ENCODE results near the gene ADAM33. TPM values are rescaled to one million over a fixed set of nuclear protein-coding genes. Genes with fewer than 3 reads are reported as not detected.

Gene ADAM33
- polyA plus RNA-seq, 3 donors: 6.3 to 13.3 (median 11.3) TPM

DNA sequence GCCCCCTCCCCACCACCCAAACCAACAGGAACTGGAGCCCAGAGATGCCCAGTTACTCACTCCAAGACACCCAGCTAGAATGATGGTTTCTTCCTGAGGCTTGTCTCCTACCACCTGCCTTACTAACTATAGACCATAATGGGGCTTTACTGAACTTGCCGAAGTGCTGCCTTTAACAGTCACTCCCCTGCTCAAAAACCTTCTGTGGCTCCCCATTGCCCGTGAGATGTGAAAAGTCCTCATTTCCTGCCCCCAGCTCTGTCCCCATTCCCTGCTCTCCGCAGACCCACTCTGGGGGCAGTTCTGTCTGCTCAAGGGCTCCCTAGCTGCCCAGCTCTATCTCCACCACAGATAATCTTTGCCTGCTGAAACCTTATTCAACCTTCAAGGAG is 25.7 kb upstream of the ADAM33 start:
- DNase-seq: no peak

DNA sequence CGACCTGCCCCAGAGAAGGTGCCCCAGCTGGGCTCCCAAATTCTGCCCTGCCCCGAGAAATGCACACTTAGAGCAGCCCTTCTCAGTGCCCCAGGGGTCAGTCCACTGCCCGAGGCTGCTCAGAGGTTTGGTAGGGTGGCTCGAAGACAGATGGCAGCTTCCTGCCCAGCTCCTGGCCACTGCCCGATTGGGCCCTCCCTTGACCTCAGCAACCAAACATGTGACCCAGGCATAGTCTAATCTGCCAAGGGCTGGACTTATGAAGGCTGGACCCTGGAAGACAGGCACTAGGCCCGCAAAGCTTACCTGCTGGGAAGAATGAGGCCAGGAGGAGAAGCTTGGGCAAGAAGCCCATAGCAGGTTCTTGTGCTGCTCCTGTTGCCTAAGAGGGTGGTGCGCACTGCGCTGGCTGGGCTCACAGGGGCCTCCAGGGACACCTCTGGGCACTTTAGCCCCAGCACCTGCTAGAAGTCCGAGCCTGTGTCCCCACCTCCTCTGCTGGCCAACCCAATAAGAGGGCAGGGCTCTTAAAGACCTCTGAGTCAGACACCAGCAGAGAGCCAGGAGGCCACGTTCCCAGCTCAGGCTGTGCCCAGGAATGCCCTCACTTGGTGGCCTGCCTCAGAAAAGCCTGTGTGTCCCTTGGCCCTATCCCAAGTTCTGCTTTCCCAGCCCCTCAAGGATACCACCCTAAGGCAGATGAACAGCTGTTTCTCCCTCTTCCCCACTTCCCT is 25.1 kb upstream of the ADAM33 start:
- DNase-seq: no peak

DNA sequence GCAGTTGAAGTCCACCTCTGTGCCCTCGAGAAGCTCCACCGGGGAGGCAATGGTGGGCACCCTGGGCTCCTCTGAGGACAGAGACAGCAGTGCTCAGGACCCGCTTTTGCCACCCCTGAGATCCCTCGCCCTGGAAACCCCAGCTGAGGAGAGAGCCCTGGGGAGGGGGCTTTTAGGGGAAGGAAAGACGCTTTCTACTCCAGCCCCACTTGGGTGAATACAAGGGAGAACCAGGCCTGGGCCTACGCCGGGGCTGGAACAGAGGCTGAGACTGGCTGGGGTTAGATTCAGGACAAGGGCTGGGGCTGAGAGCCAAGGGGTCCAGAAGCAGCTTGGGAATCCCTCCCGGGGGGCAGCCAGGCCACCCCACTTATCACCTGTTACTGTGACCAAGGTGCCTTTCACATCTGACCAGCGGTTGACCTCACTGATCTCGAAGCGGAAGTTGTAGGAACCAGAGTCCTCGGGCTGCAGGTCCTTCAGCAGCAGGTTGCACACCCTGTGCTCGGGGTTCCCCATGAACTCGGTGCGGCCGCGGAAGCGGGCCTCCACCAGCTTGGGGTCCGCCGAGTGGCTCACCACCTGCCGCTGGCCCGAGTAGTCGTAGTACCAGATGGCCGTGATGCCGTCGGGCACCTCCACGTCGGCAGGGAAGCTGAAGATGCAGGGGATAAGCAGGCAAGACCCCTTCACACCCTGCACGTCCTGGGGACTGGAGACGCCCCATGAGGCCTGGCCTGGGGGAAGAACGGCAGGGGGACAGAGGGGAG is 24.3 kb upstream of the ADAM33 start:
- no peak for DNase-seq

DNA sequence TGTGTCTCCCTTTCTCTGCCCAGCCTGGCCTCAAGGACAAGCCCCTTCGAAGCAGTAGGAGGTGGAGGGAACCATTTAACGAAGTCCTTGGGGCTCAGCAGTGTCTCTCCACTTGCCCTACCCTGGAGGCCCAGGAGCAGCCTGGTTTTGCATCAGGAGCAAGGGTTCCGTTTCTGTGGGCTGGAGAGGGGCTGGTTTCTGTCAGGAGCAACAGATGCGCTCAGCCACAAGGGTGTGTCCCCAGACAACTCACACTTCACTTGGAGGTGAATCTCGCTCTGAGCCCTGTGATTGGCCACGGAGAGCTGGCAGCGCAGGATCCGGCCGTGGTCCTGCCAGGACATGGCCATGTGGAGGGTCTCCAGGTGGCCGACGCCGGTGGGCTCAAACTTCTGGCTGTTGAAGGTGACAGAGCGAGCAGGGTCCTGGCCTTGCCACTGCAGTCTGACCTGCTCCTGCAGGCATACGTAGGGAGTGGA is 23.7 kb upstream of the ADAM33 start:
- DNase-seq: no peak

DNA sequence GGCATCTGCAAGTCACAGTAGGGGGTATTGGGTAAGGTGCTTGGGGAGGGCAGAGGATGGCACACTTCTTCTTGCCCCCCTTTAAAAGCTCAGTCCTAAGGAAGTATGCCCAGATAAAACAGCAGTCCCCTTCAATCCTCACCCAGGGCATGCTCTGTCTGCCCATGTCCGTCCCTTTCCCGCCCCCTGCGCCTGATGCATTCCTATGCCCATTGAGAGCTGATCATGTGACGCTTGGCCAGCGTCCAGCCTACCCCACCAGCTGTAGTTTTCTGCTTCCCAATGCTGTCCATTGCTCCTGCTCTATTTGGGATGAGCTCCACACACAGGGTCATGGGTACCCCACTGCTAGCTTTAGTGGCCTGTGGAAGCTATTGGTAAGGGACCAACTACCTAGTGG is 22.3 kb upstream of the ADAM33 start:
- no peak for DNase-seq

DNA sequence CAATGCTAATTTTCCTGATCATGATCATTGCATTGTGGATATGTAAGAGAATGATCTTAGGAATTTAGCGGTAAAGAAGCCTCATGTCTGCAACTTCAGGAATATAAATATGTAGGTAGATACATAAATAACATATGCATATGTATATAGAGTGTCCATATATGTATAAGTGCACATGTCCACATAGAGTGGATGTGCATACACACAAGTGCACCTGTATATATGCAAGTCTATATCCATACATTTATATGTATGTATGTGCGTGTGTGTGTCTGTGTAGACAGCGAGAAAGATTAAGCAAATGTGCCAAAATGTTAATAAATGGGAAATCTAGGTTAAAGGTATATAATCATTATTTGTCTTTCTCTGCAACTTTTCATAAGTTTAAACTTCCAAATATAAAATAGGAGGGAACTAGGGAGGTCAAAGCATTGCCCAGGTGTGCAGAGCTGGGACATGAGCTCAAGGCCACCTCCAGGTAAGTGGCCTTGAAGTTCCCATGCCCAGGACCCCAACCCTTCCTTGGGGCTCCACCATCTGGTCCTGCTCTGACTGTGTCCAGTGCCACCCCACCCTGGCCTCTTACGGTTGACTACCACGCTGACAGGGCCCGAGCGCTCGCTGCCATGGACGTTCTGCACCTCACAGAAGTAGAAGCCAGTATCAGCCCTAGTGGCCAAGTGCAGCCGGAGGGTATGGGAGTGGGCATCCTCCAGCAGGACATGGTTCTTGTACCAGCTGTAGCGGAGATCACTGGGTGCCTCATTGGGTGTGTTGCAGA is 21.0 kb upstream of the ADAM33 start:
- no peak for DNase-seq

DNA sequence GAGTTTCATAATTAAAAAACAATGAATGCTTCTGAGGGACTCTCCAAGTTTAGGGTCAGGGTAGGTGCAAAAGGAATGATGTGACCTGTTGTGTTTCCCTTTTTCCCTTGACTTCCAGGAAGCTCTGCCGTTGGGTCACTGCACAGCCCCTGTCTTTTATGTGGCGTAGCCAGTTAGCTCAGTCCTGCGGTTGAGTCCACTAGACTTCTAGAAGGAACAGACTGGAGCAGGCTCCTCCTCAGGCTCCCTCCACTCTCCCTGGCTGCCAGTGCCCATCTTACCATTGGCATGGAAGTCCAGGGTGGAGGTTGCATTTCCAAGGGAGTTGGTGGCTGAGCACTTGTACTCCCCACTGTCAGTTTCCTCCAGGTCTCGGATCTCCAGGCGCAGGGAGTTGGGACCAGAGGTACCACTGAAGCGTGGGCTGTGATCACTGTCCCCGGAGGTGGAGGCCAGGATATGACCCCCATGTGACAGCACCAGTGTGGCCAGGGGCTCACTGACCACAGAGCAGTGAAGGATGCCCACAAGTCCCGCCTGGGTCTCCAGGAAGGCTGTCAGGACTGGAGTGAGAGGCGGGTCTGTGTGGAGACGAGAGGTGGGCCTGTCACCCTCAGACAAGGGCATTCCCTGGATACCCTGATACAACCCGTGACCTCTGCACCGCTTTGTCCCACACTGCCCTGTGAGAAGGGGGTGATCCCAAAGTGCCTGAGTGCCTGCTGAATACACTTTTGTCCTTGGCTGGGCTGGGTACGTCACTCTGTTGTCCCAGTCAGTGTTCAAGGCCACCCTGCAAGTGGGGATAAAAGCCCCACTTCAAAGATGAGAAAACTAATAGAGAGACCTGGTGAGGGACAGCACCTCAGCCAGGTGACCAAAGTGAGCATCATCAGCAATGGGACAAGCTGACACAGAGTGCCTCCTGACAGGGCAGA is 19.5 kb upstream of the ADAM33 start:
- no peak for DNase-seq

DNA sequence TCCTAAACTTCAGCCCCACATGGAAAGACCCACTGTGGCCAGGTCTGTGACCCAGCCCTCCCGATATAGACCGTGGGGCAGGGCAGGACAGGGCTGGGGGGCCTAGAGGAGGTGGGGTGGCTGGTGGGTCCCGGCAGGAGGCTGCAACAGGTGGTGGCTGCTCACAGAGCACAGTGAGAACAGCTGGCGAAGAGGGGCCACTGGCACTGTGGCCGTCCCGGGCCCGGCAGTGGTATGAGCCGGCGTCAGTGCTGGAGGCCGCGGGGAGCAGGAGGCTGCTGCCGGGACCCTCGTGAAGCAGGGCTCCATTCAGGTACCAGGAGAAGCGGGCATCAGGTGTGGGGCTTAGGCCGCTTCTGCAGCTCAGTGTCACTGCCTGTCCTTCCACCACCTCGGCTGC is 17.2 kb upstream of the ADAM33 start:
- no peak for DNase-seq

DNA sequence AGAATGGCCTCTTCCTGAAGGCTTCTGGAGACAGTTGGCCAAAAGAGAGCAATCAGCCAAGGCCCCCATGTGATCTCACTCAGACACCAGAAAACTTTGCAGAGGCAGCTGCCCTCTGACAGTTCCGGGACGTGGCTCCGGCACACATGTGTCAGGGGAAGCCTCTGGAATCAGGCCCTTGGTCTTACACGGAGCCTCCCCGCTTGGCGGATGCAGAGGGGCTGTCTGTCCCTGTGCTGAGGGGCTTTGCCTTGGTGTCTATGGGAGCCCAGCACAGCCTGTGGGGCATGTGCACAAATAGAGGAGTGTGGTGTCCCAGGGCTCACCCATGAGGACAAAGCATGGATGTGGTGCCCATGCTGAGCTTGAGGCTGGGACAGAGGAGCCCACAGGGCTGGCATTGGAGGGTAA is 16.8 kb upstream of the ADAM33 start:
- no peak for DNase-seq

DNA sequence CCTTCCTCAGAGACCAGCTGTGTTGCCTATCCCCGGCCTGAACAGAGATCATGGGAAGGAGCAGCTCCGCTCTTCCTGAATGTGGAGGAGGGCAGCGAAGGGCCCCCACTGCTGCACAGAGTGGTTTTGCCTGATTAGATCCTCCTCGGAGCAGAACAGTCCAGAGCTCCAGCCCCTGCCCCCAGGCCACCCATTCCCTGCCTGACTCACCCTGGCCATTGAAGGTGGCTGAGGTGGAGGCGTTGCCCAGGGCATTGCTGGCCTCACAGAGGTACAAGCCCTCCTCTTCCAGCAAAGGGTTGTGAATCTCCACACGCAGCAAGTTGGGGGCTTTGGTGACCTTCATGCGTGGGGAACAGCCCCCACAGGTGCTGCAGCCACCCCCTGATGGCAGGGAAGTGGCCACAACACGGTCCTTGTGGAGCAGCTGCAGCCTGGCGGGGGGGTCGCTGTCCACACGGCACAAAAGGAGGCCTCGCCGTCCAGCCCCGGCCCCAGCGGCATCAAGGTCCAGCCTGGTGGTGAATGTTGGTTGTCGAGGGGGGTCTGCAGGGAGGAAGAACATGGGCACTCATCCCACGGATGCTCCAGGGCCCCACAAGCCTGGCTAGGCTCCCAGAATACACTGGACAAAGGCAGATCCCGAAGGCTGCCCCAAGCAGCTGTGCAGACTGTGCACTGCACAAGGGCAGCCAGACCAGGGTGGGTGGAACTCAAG is 15.9 kb upstream of the ADAM33 start:
- no peak for DNase-seq

DNA sequence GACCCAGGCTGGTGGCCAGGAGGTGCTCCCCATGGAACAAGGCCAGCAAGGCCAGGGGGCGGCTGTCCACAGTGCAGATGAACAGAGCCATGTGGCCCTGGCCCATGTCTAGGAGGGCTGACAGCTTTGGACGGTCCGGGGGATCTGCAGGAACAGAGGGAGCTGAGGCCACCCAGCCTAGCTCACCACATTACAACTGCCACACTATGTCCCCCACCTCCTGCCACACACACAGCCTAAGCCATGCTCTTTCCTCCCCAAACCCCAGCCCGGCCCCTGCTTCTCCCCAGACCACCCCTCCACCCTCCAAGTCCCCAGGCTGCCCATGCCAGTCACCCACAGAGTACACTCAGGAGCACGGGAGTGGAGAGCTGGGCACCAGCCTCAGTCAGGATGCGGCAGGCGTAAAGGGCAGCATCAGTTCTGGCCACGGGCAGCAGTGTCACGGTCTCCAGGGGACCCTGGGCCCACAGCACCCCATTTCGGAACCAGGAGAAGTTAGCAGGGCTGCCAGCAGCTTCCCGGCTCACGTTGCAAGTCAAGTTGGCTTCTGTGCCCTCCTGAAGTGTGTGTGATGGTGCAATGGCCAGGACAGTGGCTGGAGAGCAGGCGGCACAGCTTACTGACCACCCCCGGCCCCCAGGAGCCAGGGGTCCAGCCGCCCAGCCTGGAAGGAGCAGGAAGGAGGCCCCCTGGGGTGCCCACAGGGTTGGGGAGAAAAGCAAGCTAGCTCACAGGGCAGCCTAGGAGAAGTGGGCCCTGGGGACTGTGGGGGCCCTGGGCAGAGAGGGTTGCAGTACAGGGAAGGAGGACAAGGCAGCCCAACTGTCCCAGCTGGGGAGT is 15.2 kb upstream of the ADAM33 start:
- DNase-seq: no peak

DNA sequence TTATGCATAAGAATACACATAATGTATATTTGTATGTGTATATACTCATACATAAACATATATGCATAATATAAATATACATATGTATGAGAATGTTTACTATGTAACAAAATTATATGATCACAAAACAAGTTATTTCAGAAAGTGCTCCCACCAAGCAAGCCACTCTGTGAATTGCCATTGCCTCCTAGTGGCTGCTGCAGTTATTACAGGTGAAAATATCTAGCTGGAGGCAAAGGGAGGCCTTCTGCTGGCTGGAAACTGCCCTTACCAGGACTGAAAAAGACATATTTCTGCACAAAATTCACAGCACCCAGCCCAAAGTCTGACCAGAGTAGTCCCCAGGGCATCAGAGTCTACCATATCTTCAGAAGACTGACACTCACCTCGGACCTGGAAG is 14.4 kb upstream of the ADAM33 start:
- DNase-seq: no peak

DNA sequence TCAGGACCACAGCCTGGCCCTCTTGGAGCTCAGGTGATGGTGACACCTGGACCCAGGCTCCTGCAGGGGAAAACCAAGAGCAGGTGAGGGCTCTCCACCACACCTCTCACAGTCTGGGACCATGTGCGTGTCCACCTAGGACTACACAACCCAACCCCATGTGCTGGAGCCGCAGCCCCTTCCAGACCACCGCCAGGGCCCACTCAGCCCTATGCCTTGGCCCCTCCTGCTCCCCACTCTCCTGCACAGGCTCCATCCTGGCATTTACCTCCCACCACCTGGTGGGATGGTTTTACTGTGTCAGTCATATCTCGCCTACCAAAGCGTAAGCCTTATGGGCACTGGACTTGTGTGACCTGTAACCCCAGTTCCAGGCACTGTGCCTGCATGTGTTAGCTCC is 13.1 kb upstream of the ADAM33 start:
- DNase-seq: no peak

DNA sequence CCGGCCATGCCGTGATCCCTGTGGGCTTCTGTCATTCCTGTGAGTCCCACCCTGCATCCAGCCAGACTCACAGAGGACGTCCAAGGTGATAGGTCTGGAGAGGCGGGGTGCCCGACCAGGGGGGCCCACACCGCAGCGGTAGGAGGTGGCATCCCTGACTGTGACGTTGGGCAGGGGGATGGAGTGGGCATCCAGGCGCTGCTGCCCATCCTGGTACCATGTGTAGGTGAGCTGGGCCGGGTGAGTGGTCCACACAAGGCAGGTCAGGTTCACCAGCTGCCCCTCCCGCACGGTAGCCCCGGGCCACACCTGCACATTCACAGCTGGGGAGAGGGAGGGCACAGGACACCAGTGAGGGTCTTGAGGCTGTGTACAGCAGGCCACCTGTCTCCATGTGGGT is 11.6 kb upstream of the ADAM33 start:
- DNase-seq: no peak

DNA sequence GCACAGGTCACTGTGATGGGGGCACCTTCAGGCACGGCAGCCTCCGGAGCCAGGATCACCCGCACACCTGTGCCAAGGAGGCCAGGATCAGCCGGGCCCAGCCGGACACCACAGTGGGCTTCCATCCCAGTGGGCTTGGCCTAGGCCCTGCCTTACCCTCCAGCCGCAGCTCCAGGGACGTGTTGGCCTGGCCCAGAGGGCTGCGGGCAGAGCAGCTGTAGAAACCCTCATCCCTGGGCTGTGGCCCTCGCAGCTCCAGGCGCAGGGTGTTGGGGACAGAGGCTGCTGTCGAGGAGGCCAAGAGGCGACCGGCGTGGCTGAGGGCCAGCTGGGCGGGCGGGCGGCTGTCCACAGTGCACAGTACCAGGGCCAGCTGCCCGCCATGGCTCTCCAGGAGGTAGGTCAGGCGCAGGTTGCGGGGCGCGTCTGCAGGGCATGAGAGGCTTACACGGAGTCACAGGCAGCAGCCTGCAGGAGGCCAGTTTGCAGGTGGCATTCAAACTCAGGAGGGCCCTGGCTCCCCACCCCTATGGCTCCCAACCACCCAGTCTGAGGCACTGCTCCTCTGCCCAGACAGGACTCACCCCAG is 11.0 kb upstream of the ADAM33 start:
- no peak for DNase-seq

DNA sequence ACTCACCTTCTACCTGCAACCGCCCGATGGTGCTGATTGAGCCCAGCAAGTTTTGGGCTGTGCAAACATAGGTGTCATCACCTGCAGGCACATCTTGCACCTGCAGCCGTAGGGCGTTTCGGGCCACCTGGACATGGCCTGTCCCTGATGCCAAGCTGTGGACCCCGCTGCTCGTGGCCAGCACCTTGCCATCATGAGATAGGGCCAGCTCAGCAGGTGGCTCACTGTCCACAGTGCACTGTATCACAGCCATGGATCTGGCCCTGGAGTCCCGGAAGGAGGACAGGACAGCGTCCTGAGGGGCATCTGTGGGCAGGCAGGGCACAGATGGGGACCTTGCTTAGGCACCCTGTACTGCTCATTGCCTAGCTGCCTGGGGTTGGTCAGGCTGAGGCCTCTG is 10.1 kb upstream of the ADAM33 start:
- DNase-seq: no peak

DNA sequence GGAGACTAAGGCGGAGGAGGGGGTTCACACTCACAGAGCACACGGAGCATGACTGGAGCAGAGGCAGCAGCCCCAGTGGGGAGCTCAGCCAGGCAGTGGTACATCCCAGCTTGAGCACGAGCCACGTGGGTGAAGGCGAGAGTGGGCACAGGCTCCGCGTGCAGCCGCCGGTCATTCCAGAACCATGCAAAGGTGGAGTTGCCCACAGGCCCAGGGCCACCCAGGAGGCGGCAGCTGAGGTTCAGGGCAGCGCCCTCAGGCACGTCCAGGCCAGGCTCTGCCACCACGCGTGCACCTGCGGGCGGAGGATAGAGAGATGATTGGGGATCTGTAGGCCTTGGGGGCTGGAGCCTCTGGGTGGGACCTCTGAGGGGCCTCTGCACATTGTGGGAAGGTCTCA is 9.5 kb upstream of the ADAM33 start:
- no peak for DNase-seq

DNA sequence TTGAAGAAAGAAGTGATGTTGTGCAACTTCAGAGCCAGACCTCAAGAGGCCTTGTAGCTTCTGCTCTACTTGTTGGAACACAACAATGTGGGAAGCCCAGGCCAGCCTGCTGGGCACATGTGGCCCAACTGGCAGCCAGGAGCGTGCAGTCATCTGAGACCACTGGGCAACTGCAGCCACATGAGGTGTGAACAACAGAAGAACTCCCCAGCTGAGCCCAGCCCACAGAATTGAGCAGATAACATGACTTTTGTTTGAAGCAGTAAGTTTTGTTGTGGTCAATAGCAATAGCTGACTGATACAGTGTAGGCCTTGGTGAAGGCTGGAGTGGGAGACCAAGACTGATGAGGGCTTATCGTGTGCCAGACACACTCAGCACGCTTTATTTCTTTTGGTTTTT is 8.6 kb upstream of the ADAM33 start:
- DNase-seq: no peak

DNA sequence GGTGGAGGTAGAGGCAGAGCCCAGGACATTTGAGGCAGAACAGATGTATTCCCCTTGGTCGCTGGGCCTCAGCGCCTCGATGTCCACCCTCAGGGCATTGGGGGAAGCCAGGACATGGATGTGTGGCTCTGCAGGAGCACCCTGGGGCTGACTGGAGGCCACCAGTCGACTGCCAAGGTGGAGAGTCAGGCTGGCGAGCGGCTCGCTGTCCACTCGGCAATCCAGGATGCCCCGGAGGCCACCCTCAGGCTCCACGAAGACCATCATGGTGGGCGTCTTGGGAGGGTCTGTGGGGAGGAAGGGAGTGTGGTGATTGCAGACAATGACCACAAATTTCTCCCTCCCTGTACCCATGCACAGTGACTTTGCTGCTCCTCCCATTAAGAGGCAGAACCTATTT is 8.2 kb upstream of the ADAM33 start:
- DNase-seq: no peak

DNA sequence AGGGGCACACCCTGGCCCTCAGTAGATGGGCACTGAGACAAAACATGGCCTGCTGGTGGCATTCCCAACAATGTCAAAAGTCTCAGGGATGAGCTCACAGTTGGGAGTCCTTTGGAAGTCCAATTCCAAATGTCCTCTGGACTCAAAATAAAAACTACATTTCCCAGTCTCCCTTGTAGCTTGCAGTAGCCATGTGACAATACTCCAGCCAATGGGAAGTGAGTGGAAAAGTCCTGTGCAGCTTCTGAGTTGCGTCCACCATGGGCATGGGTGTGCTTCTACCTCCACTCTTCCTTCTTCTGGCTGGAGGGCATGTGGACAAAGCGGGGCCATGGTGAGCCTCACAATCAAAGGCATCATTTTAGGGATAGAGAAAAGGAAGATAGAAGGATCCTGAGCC is 5.8 kb upstream of the ADAM33 start:
- no peak for DNase-seq

Data from renal pelvis (tissue), 4 donors.